Mesenchymal stem cell (in vitro differentiated cells and primary cell): Measurements from ENCODE around the gene POGK.
"Not testable (repeated sequence)": the region's sequence is repeated elsewhere in the genome, so short reads cannot be mapped to it uniquely, and the experiment has no call there.

Source experiments
- DNase-seq: peaks from one replicate; pipeline ENCODE4 v3.0.0-alpha.2; 2013
- H2AFZ ChIP-seq: one replicate; pipeline ENCODE4 v1.6.1; 2013; ENCODE audit warnings: low read depth, mild to moderate bottlenecking, control low read depth, inconsistent platforms, low read length, moderate library complexity
- H2AK5ac ChIP-seq: 2 replicates; pipeline ENCODE4 v1.6.1; 2013; ENCODE audit warnings: low read length, moderate library complexity, mild to moderate bottlenecking, inconsistent platforms; ENCODE audit not compliant: severe bottlenecking
- H2BK120ac ChIP-seq: one replicate; pipeline ENCODE4 v1.6.1; 2013; ENCODE audit warnings: low read depth, mild to moderate bottlenecking, inconsistent platforms, low read length, moderate library complexity
- H2BK12ac ChIP-seq, 2 experiments: one replicate each; pipeline ENCODE4 v1.6.1; 2013; ENCODE audit warnings: inconsistent platforms in 2 of 2, low read length in 2 of 2, mild to moderate bottlenecking in 2 of 2, moderate library complexity in 2 of 2, control low read depth in 1 of 2
- H2BK15ac ChIP-seq: one replicate; pipeline ENCODE4 v1.6.1; 2013; ENCODE audit warnings: mild to moderate bottlenecking, low read depth, inconsistent platforms; ENCODE audit not compliant: poor library complexity, severe bottlenecking
- H2BK5ac ChIP-seq: 2 replicates; pipeline ENCODE4 v1.6.1; 2013; ENCODE audit warnings: low read depth, mild to moderate bottlenecking, low read length, control low read depth, inconsistent platforms; ENCODE audit not compliant: poor library complexity, severe bottlenecking
- H3K14ac ChIP-seq, 2 experiments: one replicate each; pipeline ENCODE4 v1.6.1; 2013; ENCODE audit warnings: inconsistent platforms in 2 of 2, low read length in 2 of 2, control low read depth in 1 of 2, mild to moderate bottlenecking in 1 of 2, moderate library complexity in 1 of 2
- H3K18ac ChIP-seq, 2 experiments: one replicate each; pipeline ENCODE4 v1.6.1; 2013; ENCODE audit warnings: inconsistent platforms in 2 of 2, low read length in 2 of 2, control low read depth in 1 of 2, low read depth in 1 of 2, mild to moderate bottlenecking in 1 of 2
- H3K23ac ChIP-seq, 2 experiments: one replicate each; pipeline ENCODE4 v1.6.1; 2013; ENCODE audit warnings: inconsistent platforms in 2 of 2, low read length in 2 of 2, mild to moderate bottlenecking in 2 of 2, moderate library complexity in 2 of 2, control low read depth in 1 of 2
- H3K27ac ChIP-seq: 2 replicates; pipeline ENCODE4 v1.5.1; 2013; ENCODE audit warnings: mild to moderate bottlenecking, moderate library complexity, low read length, control low read depth, inconsistent platforms; ENCODE audit not compliant: poor library complexity, severe bottlenecking
- H3K27me3 ChIP-seq, 2 experiments: 2 replicates each; pipeline versions ENCODE4 v1.6.1 to v1.7.0; 2013; ENCODE audit warnings: low read length in 2 of 2, mild to moderate bottlenecking in 2 of 2, moderate library complexity in 2 of 2, control low read depth in 1 of 2, inconsistent platforms in 1 of 2; ENCODE audit not compliant: control insufficient read depth in 1 of 2, insufficient read depth in 1 of 2
- H3K36me3 ChIP-seq, 2 experiments: 2 replicates each; pipeline versions ENCODE4 v1.6.1 to v1.7.0; 2013; ENCODE audit warnings: low read length in 2 of 2, control low read depth in 1 of 2, inconsistent platforms in 1 of 2, low read depth in 1 of 2, mild to moderate bottlenecking in 1 of 2; ENCODE audit not compliant: insufficient read depth in 2 of 2, control insufficient read depth in 1 of 2
- H3K4ac ChIP-seq, 2 experiments: one replicate each; pipeline ENCODE4 v1.6.1; 2013; ENCODE audit warnings: inconsistent platforms in 2 of 2, low read length in 2 of 2, mild to moderate bottlenecking in 2 of 2, moderate library complexity in 2 of 2, control low read depth in 1 of 2, low read depth in 1 of 2
- H3K4me1 ChIP-seq: 2 replicates; pipeline ENCODE4 v1.6.1; 2013; ENCODE audit warnings: low read depth, low read length, control low read depth; ENCODE audit not compliant: control insufficient read depth, insufficient read depth
- H3K4me2 ChIP-seq: 2 replicates; pipeline ENCODE4 v1.6.1; 2013; ENCODE audit warnings: low read length, mild to moderate bottlenecking, inconsistent platforms; ENCODE audit not compliant: poor library complexity, severe bottlenecking
- H3K4me3 ChIP-seq, 2 experiments: 2 replicates each; pipeline versions ENCODE4 v1.5.1 to v1.7.0; 2013; ENCODE audit warnings: low read length in 2 of 2, mild to moderate bottlenecking in 2 of 2, control low read depth in 1 of 2, low read depth in 1 of 2; ENCODE audit not compliant: insufficient read depth in 1 of 2
- H3K79me1 ChIP-seq: replicated peaks from 2 replicates; pipeline ENCODE4 v1.6.1; 2013; ENCODE audit warnings: mild to moderate bottlenecking, control low read depth, low read length, inconsistent platforms; ENCODE audit not compliant: poor library complexity, severe bottlenecking
- H3K9ac ChIP-seq: 2 replicates; pipeline ENCODE4 v1.7.0; 2013; ENCODE audit warnings: mild to moderate bottlenecking, low read length, moderate library complexity
- H3K9me3 ChIP-seq: 2 replicates; pipeline ENCODE4 v1.7.0; 2013; ENCODE audit warnings: mild to moderate bottlenecking, low read length; ENCODE audit not compliant: control insufficient read depth
- H4K8ac ChIP-seq: one replicate; pipeline ENCODE4 v1.6.1; 2013; ENCODE audit warnings: inconsistent platforms, mild to moderate bottlenecking, low read length, moderate library complexity
- H4K91ac ChIP-seq: one replicate; pipeline ENCODE4 v1.6.1; 2013; ENCODE audit warnings: mild to moderate bottlenecking, low read length, inconsistent platforms
- WGBS: methylation state at CpG from one replicate; pipeline ENCODE4 v1.1.7; 2013; ENCODE audit warnings: mixed read lengths; 5-methylcytosine and 5-hydroxymethylcytosine counted together

The POGK gene

DNA sequence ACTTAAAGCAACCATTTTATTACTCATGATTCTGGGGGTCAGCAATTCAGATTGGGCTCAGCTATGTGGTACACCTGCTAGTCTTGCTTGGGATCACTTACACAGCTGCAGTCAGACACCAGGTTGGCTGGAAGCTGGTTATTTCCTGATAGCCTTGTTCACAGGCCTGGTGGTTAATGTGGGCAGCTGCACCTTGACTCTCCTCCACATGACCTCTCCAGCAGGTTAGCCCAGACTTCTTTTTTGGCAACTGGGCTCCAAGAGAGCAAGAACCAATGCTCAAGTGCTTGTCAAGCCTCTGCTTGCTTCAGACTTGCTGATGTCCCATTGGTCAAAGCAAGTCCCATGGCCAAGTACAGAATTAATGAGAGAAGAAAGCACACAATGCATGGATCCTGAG lies 11.8 kb upstream of the POGK start:
- H3K36me3 ChIP-seq, result no peaks in the 10 kb centered on the region
- no peak overlapping the region for H3K4me3 ChIP-seq
- H3K23ac ChIP-seq, result no peak overlapping the region
- H3K18ac ChIP-seq, result no peak overlapping the region
- no peak overlapping the region for H2BK15ac ChIP-seq
- H3K4me2 ChIP-seq, result no peak overlapping the region
- no peak overlapping the region for H2BK120ac ChIP-seq
- H3K14ac ChIP-seq, result no peak overlapping the region
- H2BK12ac ChIP-seq, result no peak overlapping the region
- DNase-seq, result no peak
- no peak overlapping the region for H4K91ac ChIP-seq
- peaks cover 4 to 7% of the 10 kb centered on the region in 2 experiments for H3K27me3 ChIP-seq
- H2BK5ac ChIP-seq, result no peak overlapping the region
- peaks cover 25% of the 10 kb centered on the region for H3K9me3 ChIP-seq
- H3K9ac ChIP-seq, result no peak overlapping the region
- no peak overlapping the region for H4K8ac ChIP-seq
- no peak overlapping the region for H2AFZ ChIP-seq
- H3K79me1 ChIP-seq, result no peaks in the 10 kb centered on the region
- H2AK5ac ChIP-seq, result no peak overlapping the region
- no peaks in the 10 kb centered on the region for H3K4me1 ChIP-seq
- H3K4ac ChIP-seq, result no peak overlapping the region
- H3K27ac ChIP-seq, result no peak overlapping the region

- H4K91ac ChIP-seq, H3K18ac ChIP-seq, H3K4me1 ChIP-seq, DNase-seq, H2BK12ac ChIP-seq, H3K14ac ChIP-seq, H2AFZ ChIP-seq, H3K79me1 ChIP-seq, H3K36me3 ChIP-seq, H2BK5ac ChIP-seq, H3K9ac ChIP-seq, H3K4me3 ChIP-seq, H2AK5ac ChIP-seq, H3K23ac ChIP-seq, H2BK120ac ChIP-seq, H4K8ac ChIP-seq, H3K27ac ChIP-seq, H3K4me2 ChIP-seq, H2BK15ac ChIP-seq, H3K4ac ChIP-seq: not testable (repeated sequence)
- WGBS, result 38% methylated on average over 1 of the region's 1 CpG
- Histone ChIP-seq H3K9me3 (peaks cover 25% of the 10 kb centered on the region), H3K27me3 (peaks cover 6 to 15% of the 10 kb centered on the region in 2 experiments)
Measured at GRCh38 chr1:166829762-166830161, 9.5 kb upstream of the POGK start.

DNA sequence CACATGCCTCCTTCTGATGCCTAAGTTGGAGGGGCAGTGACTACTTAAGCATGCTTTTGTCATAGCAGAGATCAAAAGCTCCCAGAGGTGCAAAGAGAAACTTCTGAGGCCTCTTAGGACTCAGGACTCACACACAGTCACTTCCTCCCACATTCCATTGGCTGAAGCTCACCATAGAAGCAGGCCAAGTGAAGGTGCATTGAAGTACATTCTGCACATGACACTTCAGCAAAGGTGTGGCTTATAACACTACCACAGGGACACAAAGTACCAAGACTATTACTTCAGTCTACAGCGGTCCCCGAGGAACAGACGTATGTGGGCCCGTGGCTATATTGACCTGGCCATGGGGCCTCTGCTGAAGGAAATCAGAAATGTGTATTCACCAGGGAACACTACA lies 2.5 kb upstream of the POGK start:
- Histone ChIP-seq H4K8ac (no peak overlapping the region), H3K4me1 (peaks cover 15% of the 10 kb centered on the region), H4K91ac (no peak overlapping the region), H2AK5ac (no peak overlapping the region), H3K79me1 (peaks cover 10% of the 10 kb centered on the region), H2BK120ac (no peak overlapping the region), H3K18ac (no peak overlapping the region), H3K23ac (no peak overlapping the region), H3K4ac (no peak overlapping the region), H3K4me3 (no peak overlapping the region), H3K4me2 (no peak overlapping the region), H3K36me3 (peaks cover 6 to 9% of the 10 kb centered on the region in 2 experiments), H2BK5ac (no peak overlapping the region), H3K9ac (no peak overlapping the region), H2AFZ (no peak overlapping the region), H2BK15ac (no peak overlapping the region), H3K27me3 (peaks cover 6 to 18% of the 10 kb centered on the region in 2 experiments), H3K14ac (no peak overlapping the region), H2BK12ac (no peak overlapping the region), H3K9me3 (peaks cover 3% of the 10 kb centered on the region), H3K27ac (no peak overlapping the region)
- DNase-seq, result no peak
- WGBS, result 97% methylated on average over 4 of the region's 4 CpGs

DNA sequence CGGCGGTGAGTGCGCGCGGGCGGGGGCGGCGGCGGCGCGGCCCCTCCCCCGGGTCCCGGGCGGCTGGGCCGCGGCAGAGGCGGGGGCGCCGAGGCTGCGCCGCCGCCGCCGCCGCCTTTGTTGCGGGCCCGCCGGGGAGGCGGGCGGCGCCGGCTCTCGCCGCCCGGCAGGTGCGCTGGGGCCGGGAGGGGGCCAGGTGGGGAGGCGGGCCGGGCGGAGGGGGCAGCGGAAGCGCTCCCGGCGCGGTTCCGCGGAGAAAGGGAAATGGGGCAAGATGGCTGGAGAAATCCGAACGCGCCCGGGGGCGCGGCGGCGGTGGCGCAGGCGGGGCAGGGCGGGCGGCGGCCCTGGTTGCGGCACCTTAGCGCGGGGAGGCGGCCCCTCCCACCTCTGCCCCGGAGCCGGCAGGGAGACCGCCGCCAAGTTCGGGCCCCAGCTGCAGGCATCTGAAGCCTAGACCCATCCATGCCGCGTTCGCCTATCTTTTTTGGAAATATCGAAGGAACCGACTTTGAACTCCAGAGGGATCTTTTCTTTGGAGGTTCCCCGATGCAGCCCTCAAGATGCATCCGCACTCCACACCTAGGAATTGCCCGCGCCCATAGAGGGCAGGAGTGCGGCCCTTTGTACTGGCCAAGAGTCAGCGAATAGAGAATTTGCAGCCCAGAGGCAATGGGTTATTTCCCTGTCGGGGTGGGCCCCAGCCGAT lies 479 bp downstream of the POGK start:
- peak overlapping the region; percentile 14 to 71 for H3K18ac ChIP-seq
- no peak overlapping the region for H4K91ac ChIP-seq
- H3K36me3 ChIP-seq, result peaks cover 31 to 40% of the 10 kb centered on the region in 2 experiments
- H2BK120ac ChIP-seq, result peak overlapping the region; percentile 68
- H2BK5ac ChIP-seq, result no peak overlapping the region
- peak overlapping the region in 1 of 2 experiments; percentile 88 for H3K4ac ChIP-seq
- no peaks in the 10 kb centered on the region for H3K9me3 ChIP-seq
- no peak overlapping the region for H4K8ac ChIP-seq
- no peak overlapping the region for H2BK12ac ChIP-seq
- peaks cover 0 to 4% of the 10 kb centered on the region in 2 experiments for H3K27me3 ChIP-seq
- DNase-seq, result peak; percentile 43
- H3K79me1 ChIP-seq, result peaks cover 30% of the 10 kb centered on the region
- H3K27ac ChIP-seq, result peak overlapping the region; percentile 45
- no peak overlapping the region for H2BK15ac ChIP-seq
- H3K9ac ChIP-seq, result peak overlapping the region; percentile 88
- H3K14ac ChIP-seq, result no peak overlapping the region
- no peak overlapping the region for H2AK5ac ChIP-seq
- H2AFZ ChIP-seq, result no peak overlapping the region
- no peak overlapping the region for H3K23ac ChIP-seq
- 2% methylated on average over 48 of the region's 82 CpGs for WGBS
- peaks cover 28% of the 10 kb centered on the region for H3K4me1 ChIP-seq
- peak overlapping the region; percentile 74 for H3K4me2 ChIP-seq
- peak overlapping the region; percentile 69 to 82 for H3K4me3 ChIP-seq
